ENCODE data around the gene KCTD7.

KCTD7 gene

GRCh38 chr7:66687186-66687585 is 58.5 kb downstream of the KCTD7 start:
- TF ChIP-seq SIN3A (IDR thresholded peaks at IDR 0.05; ENCODE audit: borderline replicate concordance, insufficient read depth, low read length) (no peak), POLR2AphosphoS5 (IDR thresholded peaks at IDR 0.05; ENCODE audit: low read depth, low read length) (no peak), TAF1 (IDR thresholded peaks at IDR 0.05; ENCODE audit: borderline replicate concordance, insufficient read depth, low read length) (no peak), REST (IDR thresholded peaks at IDR 0.05; ENCODE audit: insufficient read depth in 1 of 2, low read depth in 2 of 2, low read length in 2 of 2) (no peak), FOXP2 (optimal IDR thresholded peaks at IDR 0.05; ENCODE audit: borderline replicate concordance, extremely low read depth, extremely low read length, insufficient read depth) (no peak)

GRCh38 chr7:66689081-66689480 is 60.4 kb downstream of the KCTD7 start:
- no peak for TF ChIP-seq SIN3A (IDR thresholded peaks at IDR 0.05; ENCODE audit: borderline replicate concordance, insufficient read depth, low read length)
- no peak for TF ChIP-seq FOXP2 (optimal IDR thresholded peaks at IDR 0.05; ENCODE audit: borderline replicate concordance, extremely low read depth, extremely low read length, insufficient read depth)
- no peak for TF ChIP-seq POLR2AphosphoS5 (IDR thresholded peaks at IDR 0.05; ENCODE audit: low read depth, low read length)
- TF ChIP-seq REST (IDR thresholded peaks at IDR 0.05; ENCODE audit: insufficient read depth in 1 of 2, low read depth in 2 of 2, low read length in 2 of 2) = no peak
- no peak for TF ChIP-seq TAF1 (IDR thresholded peaks at IDR 0.05; ENCODE audit: borderline replicate concordance, insufficient read depth, low read length)

GRCh38 chr7:66693331-66693730 is 64.7 kb downstream of the KCTD7 start:
- TF ChIP-seq REST (IDR thresholded peaks at IDR 0.05; ENCODE audit: insufficient read depth in 1 of 2, low read depth in 2 of 2, low read length in 2 of 2) (no peak), FOXP2 (optimal IDR thresholded peaks at IDR 0.05; ENCODE audit: borderline replicate concordance, extremely low read depth, extremely low read length, insufficient read depth) (no peak), POLR2AphosphoS5 (IDR thresholded peaks at IDR 0.05; ENCODE audit: low read depth, low read length) (no peak), TAF1 (IDR thresholded peaks at IDR 0.05; ENCODE audit: borderline replicate concordance, insufficient read depth, low read length) (no peak), SIN3A (IDR thresholded peaks at IDR 0.05; ENCODE audit: borderline replicate concordance, insufficient read depth, low read length) (no peak)

Data from PFSK-1 (cell line).